IPS DF 6.9 (cell line): ENCODE measurements around the gene FOXD3.

Experiments
- DNase-seq: peaks from one replicate; pipeline ENCODE4 v3.0.0-alpha.2; 2013; ENCODE audit warnings: low read depth, low spot score
- H3K27ac ChIP-seq: one replicate; pipeline ENCODE4 v1.5.1; 2013; ENCODE audit warnings: low read length, control low read depth
- H3K27me3 ChIP-seq: 2 replicates; pipeline ENCODE4 v1.6.1; 2013; ENCODE audit warnings: mild to moderate bottlenecking, low read length; ENCODE audit not compliant: control insufficient read depth, insufficient read depth
- H3K36me3 ChIP-seq: 2 replicates; pipeline ENCODE4 v1.6.1; 2013; ENCODE audit warnings: low read length; ENCODE audit not compliant: control insufficient read depth, insufficient read depth
- H3K4me1 ChIP-seq: 2 replicates; pipeline ENCODE4 v1.6.1; 2013; ENCODE audit warnings: low read length; ENCODE audit not compliant: control insufficient read depth, insufficient read depth
- H3K4me3 ChIP-seq: 2 replicates; pipeline ENCODE4 v1.5.1; 2013; ENCODE audit warnings: mild to moderate bottlenecking, low read length
- H3K9me3 ChIP-seq: 2 replicates; pipeline ENCODE4 v1.6.1; 2013; ENCODE audit warnings: low read length, inconsistent platforms; ENCODE audit not compliant: control insufficient read depth, insufficient read depth
- WGBS: extraction: QIAGEN DNeasy Blood & Tissue Kit; methylation state at CpG from one replicate; pipeline ENCODE4 v1.1.7; 2013; ENCODE audit warnings: mixed read lengths, missing lambda C conversion rate; ENCODE audit not compliant: insufficient read length, insufficient coverage; 5-methylcytosine and 5-hydroxymethylcytosine counted together

FOXD3 gene

GRCh38 chr1:63363014-63363413, 40.6 kb downstream of the FOXD3 start:
- no peak overlapping the region for H3K4me3 ChIP-seq
- H3K27ac ChIP-seq: no peak overlapping the region
- no peaks in the 10 kb centered on the region for H3K9me3 ChIP-seq
- 0 out of 2 replicates have a peak, but pooled peaks cover 2% of the 10 kb centered on the region for H3K4me1 ChIP-seq
- no CpG with 5 or more reads among the region's 5 CpGs for WGBS
- H3K36me3 ChIP-seq: no peaks in the 10 kb centered on the region
- H3K27me3 ChIP-seq: no peaks in the 10 kb centered on the region
- no peak for DNase-seq

- no peak for DNase-seq
- H3K27ac ChIP-seq: no peak overlapping the region
Measured at GRCh38 chr1:63366908-63367214, 44.5 kb downstream of the FOXD3 start.

GRCh38 chr1:63367215-63368103, 45.1 kb downstream of the FOXD3 start, which contains the start of gene ALG6:
TSS of gene ALG6 (plus strand) at chr1:63367627. CDS start at chr1:63370978, 3,351 bp downstream.
- Histone ChIP-seq H3K27ac (no peak within 1 kb of the TSS), H3K4me3 (peak within 1 kb of the TSS; percentile 93), H3K36me3 (peaks cover 2% of the 10 kb centered on the region; the same call in 1 of the 2 replicates), H3K9me3 (no peaks in the 10 kb centered on the region), H3K4me1 (0 out of 2 replicates have a peak, but pooled peaks cover 2% of the 10 kb centered on the region), H3K27me3 (no peaks in the 10 kb centered on the region)
- peak; percentile 95 for DNase-seq
- no CpG with 5 or more reads among the region's 77 CpGs for WGBS

More at GRCh38 chr1:63366908-63367214, 44.5 kb downstream of the FOXD3 start:
- no CpG with 5 or more reads among the region's 7 CpGs for WGBS
- Histone ChIP-seq H3K9me3 (no peaks in the 10 kb centered on the region), H3K36me3 (peaks cover under 1% of the 10 kb centered on the region; the same call in 1 of the 2 replicates), H3K4me3 (no peak overlapping the region), H3K4me1 (0 out of 2 replicates have a peak, but pooled peaks cover 2% of the 10 kb centered on the region), H3K27me3 (no peaks in the 10 kb centered on the region)

- Histone ChIP-seq H3K27ac (no peak overlapping the region), H3K9me3 (no peaks in the 10 kb centered on the region), H3K4me3 (peak overlapping the region; percentile 93), H3K4me1 (0 out of 2 replicates have a peak, but pooled peaks cover 2% of the 10 kb centered on the region), H3K27me3 (no peaks in the 10 kb centered on the region), H3K36me3 (peaks cover 2% of the 10 kb centered on the region; the same call in 1 of the 2 replicates)
- DNase-seq: no peak
- WGBS: no CpG with 5 or more reads among the region's 10 CpGs
Measured at GRCh38 chr1:63368131-63368530, 45.8 kb downstream of the FOXD3 start.
